Nephron (organoid): ENCODE data around the gene TCP11L2.

ENCODE experiments used
- H3K27ac Mint-ChIP-seq, 3 experiments: 2 replicates each; pipeline ENCODE4 v1.8.0; 2020; ENCODE audit warnings: mixed read lengths in 3 of 3, mild to moderate bottlenecking in 2 of 3, moderate library complexity in 1 of 3
- H3K27me3 Mint-ChIP-seq: 2 replicates; pipeline ENCODE4 v1.8.0; 2021; ENCODE audit warnings: low read depth, mild to moderate bottlenecking, moderate library complexity, mixed read lengths
- H3K36me3 Mint-ChIP-seq: 2 replicates; pipeline ENCODE4 v1.8.0; 2020; ENCODE audit warnings: low read depth, mixed read lengths
- H3K4me1 Mint-ChIP-seq: 2 replicates; pipeline ENCODE4 v1.8.0; 2020; ENCODE audit warnings: mixed read lengths
- H3K4me3 Mint-ChIP-seq, 3 experiments: 2 replicates each; pipeline ENCODE4 v1.8.0; 2020; ENCODE audit warnings: mild to moderate bottlenecking in 3 of 3, mixed read lengths in 3 of 3, moderate library complexity in 2 of 3
- H3K9me3 Mint-ChIP-seq: 2 replicates; pipeline ENCODE4 v1.8.0; 2020; ENCODE audit warnings: mixed read lengths
- TF ChIP-seq, protein P1 (sequence below), 3 experiments: fragments of 200-600 bp; sonication (generic); IDR thresholded peaks; one replicate each; pipeline ENCODE4 v1.5.0; 2021; ENCODE audit warnings: antibody characterized with exemption in 3 of 3; ENCODE audit not compliant: unreplicated experiment in 3 of 3

The TCP11L2 gene

DNA sequence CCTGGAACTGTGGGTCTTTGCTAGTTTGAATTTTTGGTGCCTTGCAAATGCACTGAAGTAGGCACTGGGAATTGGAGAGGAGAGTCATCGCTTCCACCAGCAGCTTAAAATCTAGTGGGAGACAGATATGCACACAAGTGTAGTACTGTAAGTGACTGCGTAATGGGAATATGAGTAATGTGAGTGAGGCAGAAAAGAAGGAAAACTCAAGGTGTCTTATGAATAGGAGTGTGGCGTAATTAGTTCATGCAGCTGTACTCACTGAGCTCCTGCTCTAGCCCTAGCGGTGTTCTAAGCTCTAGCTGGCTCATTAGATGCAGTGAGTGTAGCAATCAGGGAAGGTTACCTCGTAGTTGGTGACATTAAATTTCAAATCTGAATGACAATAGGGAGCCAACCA lies 2.8 kb downstream of the TCP11L2 start:
- H3K36me3 Mint-ChIP-seq = no peaks in the 10 kb centered on the region
- peak overlapping the region; percentile 10 to 37 (median 22) for H3K4me3 Mint-ChIP-seq
- no peaks in the 10 kb centered on the region for H3K9me3 Mint-ChIP-seq
- TF ChIP-seq, protein P1, sequence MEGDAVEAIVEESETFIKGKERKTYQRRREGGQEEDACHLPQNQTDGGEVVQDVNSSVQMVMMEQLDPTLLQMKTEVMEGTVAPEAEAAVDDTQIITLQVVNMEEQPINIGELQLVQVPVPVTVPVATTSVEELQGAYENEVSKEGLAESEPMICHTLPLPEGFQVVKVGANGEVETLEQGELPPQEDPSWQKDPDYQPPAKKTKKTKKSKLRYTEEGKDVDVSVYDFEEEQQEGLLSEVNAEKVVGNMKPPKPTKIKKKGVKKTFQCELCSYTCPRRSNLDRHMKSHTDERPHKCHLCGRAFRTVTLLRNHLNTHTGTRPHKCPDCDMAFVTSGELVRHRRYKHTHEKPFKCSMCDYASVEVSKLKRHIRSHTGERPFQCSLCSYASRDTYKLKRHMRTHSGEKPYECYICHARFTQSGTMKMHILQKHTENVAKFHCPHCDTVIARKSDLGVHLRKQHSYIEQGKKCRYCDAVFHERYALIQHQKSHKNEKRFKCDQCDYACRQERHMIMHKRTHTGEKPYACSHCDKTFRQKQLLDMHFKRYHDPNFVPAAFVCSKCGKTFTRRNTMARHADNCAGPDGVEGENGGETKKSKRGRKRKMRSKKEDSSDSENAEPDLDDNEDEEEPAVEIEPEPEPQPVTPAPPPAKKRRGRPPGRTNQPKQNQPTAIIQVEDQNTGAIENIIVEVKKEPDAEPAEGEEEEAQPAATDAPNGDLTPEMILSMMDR (IDR thresholded peaks at IDR 0.05; ENCODE audit: unreplicated experiment in 3 of 3) = no peak
- H3K27me3 Mint-ChIP-seq = no peaks in the 10 kb centered on the region
- peak overlapping the region in 1 of 3 experiments; percentile 4 for H3K27ac Mint-ChIP-seq
- peaks cover 50% of the 10 kb centered on the region for H3K4me1 Mint-ChIP-seq

DNA sequence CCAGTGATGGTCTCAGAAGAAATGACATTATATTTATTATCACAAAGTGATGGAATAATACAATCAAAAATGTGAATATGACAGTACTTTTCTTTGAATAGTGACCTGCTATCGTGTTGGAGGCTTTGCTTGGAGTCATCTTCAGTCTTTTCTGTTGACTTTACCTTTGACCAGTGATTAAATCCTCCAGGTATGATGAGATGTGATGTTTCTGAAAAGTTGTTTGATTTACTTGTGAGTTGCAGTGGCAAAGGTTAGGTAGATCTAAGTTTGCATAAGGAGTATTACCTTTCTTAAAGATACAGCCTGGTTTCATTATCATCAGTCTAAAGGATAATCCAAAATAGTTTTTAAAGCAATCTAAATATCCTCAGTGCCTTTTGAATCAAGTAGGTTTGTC lies 4.6 kb downstream of the TCP11L2 start:
- peaks cover 46% of the 10 kb centered on the region for H3K4me1 Mint-ChIP-seq

DNA sequence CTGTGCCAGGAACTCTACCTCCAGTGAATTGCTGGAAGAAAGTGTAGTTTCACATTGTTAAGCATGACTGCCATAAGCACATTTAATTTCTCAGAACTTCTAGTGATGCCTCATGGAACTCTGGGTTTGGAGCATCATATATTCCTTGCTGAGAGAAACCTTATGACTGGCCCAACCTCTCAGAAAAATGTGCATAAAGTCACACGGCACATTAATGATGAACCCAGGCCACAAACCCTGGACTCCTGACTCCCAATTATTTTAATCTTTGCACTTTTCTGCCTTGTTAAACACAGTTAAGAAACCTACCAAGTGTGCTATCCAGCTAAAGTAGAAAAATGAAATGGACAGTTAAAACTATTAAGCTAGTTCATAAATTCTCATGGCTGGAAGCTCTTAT lies 5.6 kb downstream of the TCP11L2 start:
- Mint-ChIP-seq H3K4me3 (no peak overlapping the region), H3K27ac (peak overlapping the region; percentile 18 to 32 (median 19)), H3K9me3 (no peaks in the 10 kb centered on the region), H3K4me1 (peaks cover 46% of the 10 kb centered on the region), H3K27me3 (no peaks in the 10 kb centered on the region), H3K36me3 (no peaks in the 10 kb centered on the region)
- TF ChIP-seq, protein P1 (IDR thresholded peaks at IDR 0.05; ENCODE audit: unreplicated experiment in 3 of 3) = no peak

More for the DNA sequence above, 4.6 kb downstream of the TCP11L2 start:
- TF ChIP-seq, protein P1 (IDR thresholded peaks at IDR 0.05; ENCODE audit: unreplicated experiment in 3 of 3) = no peak
- no peak overlapping the region for H3K4me3 Mint-ChIP-seq
- no peaks in the 10 kb centered on the region for H3K27me3 Mint-ChIP-seq
- H3K27ac Mint-ChIP-seq = no peak overlapping the region
- no peaks in the 10 kb centered on the region for H3K9me3 Mint-ChIP-seq
- H3K36me3 Mint-ChIP-seq = no peaks in the 10 kb centered on the region

DNA sequence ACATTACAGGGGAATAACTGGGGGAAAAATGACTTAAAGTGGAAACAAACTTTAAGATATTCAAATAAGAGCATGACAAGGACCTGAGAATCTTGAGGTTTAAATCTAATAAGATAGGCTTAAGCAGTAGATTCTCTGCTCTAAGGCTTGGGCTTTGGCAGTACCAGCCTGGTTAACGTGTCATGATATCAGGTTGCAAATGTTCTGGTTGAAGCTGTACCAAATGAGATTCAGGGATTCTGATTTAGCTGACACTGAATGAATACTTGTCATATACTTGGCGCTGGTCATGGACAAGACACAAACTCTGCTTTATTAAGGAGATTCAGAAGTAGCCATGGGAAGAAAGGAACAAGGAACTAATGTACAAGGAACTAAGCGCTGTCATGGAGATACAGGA lies 6.1 kb downstream of the TCP11L2 start:
- Mint-ChIP-seq H3K27me3 (no peaks in the 10 kb centered on the region), H3K4me3 (no peak overlapping the region), H3K4me1 (peaks cover 46% of the 10 kb centered on the region), H3K9me3 (no peaks in the 10 kb centered on the region), H3K27ac (peak overlapping the region; percentile 18 to 32 (median 19)), H3K36me3 (no peaks in the 10 kb centered on the region)
- TF ChIP-seq, protein P1 (IDR thresholded peaks at IDR 0.05; ENCODE audit: unreplicated experiment in 3 of 3) = no peak

GRCh38 chr12:106309671-106310505 lies 7.4 kb downstream of the TCP11L2 start:
- Mint-ChIP-seq H3K4me1 (peaks cover 36% of the 10 kb centered on the region), H3K9me3 (no peaks in the 10 kb centered on the region), H3K4me3 (no peak overlapping the region), H3K27me3 (no peaks in the 10 kb centered on the region), H3K36me3 (peaks cover 4% of the 10 kb centered on the region), H3K27ac (peak overlapping the region; percentile 14 to 55 (median 54))
- TF ChIP-seq, protein P1 (IDR thresholded peaks at IDR 0.05; ENCODE audit: unreplicated experiment in 3 of 3) = no peak

DNA sequence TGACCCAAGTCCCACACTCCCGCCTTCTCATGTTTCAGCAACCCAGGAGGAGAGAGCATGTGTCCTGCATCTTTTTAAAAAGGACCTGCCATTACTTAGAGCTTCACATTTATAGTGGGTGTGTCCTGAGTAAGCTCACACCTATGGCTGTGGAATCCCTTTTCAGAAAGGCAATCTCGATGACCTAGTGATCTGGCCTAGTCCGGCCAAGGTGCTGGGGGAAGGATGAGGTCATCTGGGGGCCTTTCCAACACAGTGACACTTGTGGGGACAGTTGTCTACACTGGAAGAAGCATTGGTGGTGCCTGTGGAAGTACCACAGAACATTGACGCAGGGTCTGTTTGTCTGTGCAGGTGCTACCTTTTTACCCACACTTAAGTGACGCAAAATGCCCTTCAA lies 8.2 kb downstream of the TCP11L2 start:
- Mint-ChIP-seq H3K27me3 (no peaks in the 10 kb centered on the region), H3K36me3 (peaks cover 12% of the 10 kb centered on the region), H3K4me1 (peaks cover 30% of the 10 kb centered on the region), H3K9me3 (no peaks in the 10 kb centered on the region), H3K27ac (peak overlapping the region in 2 of 3 experiments; percentile 14 to 49), H3K4me3 (no peak overlapping the region)
- TF ChIP-seq, protein P1 (IDR thresholded peaks at IDR 0.05; ENCODE audit: unreplicated experiment in 3 of 3) = no peak
